ENCODE results near the gene HOTAIR.

DNA sequence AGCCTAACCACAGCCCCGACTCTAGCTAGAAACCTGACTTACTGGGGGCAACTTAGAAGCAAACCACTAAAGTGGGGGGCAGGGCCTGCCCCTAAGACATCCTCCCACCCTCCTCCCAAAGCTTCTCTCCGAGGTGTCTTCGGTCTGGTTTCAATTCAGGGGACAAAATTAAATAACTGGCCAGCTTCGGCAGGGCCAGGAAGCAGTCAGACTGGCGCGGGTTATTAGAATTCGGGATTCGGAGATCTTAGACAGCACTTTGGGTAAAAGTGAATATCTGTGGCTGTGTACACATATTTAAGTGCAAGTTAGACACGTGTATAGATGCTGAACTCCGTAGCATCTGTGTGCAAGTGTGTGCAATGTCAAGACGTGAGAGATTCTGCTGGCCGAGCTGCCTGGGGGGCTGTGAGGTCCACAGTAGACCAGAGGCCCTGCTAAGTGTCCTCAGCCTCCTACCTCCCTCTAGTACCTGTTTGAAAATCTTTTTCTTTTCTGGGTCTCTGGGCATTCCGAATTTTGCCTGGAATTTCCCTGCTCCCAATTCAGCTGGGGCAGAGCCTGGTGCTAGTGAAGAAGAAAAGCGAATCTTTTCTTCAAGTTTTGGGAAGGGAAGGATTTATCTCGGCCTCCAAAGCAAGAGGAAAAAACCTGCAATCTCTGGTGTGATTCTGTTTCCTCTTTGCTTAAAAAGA, 6.2 kb upstream of the HOTAIR start:
- TF ChIP-seq, protein P1, sequence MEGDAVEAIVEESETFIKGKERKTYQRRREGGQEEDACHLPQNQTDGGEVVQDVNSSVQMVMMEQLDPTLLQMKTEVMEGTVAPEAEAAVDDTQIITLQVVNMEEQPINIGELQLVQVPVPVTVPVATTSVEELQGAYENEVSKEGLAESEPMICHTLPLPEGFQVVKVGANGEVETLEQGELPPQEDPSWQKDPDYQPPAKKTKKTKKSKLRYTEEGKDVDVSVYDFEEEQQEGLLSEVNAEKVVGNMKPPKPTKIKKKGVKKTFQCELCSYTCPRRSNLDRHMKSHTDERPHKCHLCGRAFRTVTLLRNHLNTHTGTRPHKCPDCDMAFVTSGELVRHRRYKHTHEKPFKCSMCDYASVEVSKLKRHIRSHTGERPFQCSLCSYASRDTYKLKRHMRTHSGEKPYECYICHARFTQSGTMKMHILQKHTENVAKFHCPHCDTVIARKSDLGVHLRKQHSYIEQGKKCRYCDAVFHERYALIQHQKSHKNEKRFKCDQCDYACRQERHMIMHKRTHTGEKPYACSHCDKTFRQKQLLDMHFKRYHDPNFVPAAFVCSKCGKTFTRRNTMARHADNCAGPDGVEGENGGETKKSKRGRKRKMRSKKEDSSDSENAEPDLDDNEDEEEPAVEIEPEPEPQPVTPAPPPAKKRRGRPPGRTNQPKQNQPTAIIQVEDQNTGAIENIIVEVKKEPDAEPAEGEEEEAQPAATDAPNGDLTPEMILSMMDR (IDR thresholded peaks at IDR 0.05), result no peak
- no peak for TF ChIP-seq POLR2A (IDR thresholded peaks at IDR 0.05)
- no peak for TF ChIP-seq EP300 (IDR thresholded peaks at IDR 0.05)
